HG02981 (cell line): ENCODE results near the gene RAD51.

Source experiments
- ATAC-seq: cut with Tn5 transposase; IDR thresholded peaks from one replicate; pipeline ENCODE4 v1.9.1; 2021; ENCODE audit warnings: mild to moderate bottlenecking, moderate library complexity; ENCODE audit not compliant: unreplicated experiment

Gene RAD51

GRCh38 chr15:40776537-40777141, 81.7 kb downstream of the RAD51 start:
- ATAC-seq, result no peak
